Testis (tissue), 5 donors: ENCODE data around the gene USP19. TPM values are rescaled to one million over a fixed set of nuclear protein-coding genes. Genes with fewer than 3 reads are reported as not detected.

Source experiments
- DNase-seq: peaks from one replicate; pipeline ENCODE4 v3.0.0-alpha.2; 2019
- H3K27ac ChIP-seq, 2 donors: fragments of 200-600 bp; sonication (generic); one replicate each; pipeline ENCODE4 v1.5.1; 2019
- H3K27me3 ChIP-seq: fragments of 200-600 bp; sonication (generic); one replicate; pipeline ENCODE4 v1.5.1; 2019
- H3K36me3 ChIP-seq: fragments of 200-600 bp; sonication (generic); one replicate; pipeline ENCODE4 v1.5.1; 2017; ENCODE audit warnings: low read depth; ENCODE audit errors: missing control alignments
- H3K4me1 ChIP-seq: fragments of 200-600 bp; sonication (generic); one replicate; pipeline ENCODE4 v1.5.1; 2019
- H3K4me3 ChIP-seq, 2 donors: fragments of 200-600 bp; sonication (generic); one replicate each; pipeline ENCODE4 v1.5.1; 2017 to 2019
- H3K9me3 ChIP-seq: fragments of 200-600 bp; sonication (generic); one replicate; pipeline ENCODE4 v1.5.1; 2017
- CTCF ChIP-seq, 3 experiments: fragments of 450-650 bp in 2 of 3; fragments of 200-600 bp in 1 of 3; sonication (generic) in 1 of 3; IDR thresholded peaks; one replicate each; pipeline ENCODE4 v1.5.1; 2016 to 2019; ENCODE audit warnings: antibody characterized with exemption in 3 of 3, mild to moderate bottlenecking in 2 of 3, moderate library complexity in 1 of 3
- POLR2A ChIP-seq: fragments of 450-650 bp; IDR thresholded peaks from one replicate; pipeline ENCODE4 v1.6.1; 2017; ENCODE audit warnings: antibody characterized with exemption, mild to moderate bottlenecking, moderate library complexity
- WGBS, 2 donors: methylation state at CpG; one replicate each; pipeline ENCODE4 v1.1.5; 2018; 5-methylcytosine and 5-hydroxymethylcytosine counted together
- intact Hi-C: fragments of 100-400 bp; cut with DNase I; formaldehyde crosslinking; loops from one replicate; pipeline ENCODE4 v1.15.1; 2023; ENCODE audit warnings: low total_unique reads
- long read RNA-seq, 2 donors: transcript quantifications; one replicate each; lab custom pipeline, GENCODE V29; 2026
- polyA plus RNA-seq: library from polyadenylated mRNA; stranded (reverse); fragments of 350-450 nt; fragmentation: Illumina TruSeq; extraction: RNeasy Lipid Tissue Mini Kit (QIAGEN cat#74804); gene quantifications from one replicate; pipeline ENCODE4 v1.2.3, GENCODE V29; 2014; ENCODE audit warnings: low read depth, low replicate concordance; ENCODE audit not compliant: insufficient read depth
- total RNA-seq, 2 donors: library from RNA; depleted of rRNA; stranded (reverse); fragments of >200 nt; gene quantifications; one replicate each; pipeline ENCODE4 v1.2.3, GENCODE V29; 2016

Gene USP19
- total RNA-seq (100 to 1,000 TPM in 1 of 2 donors, 10 to 100 TPM in 1; 82.7 to 102 TPM), polyA plus RNA-seq (77.2 TPM)
- long read RNA-seq, donor 1, result 0 reads
- long read RNA-seq, donor 2, full-length matches to known transcripts, result 1 of 1 reads
- long read RNA-seq, donor 2, partial matches to known transcripts, result 0 of 1 reads
- long read RNA-seq, donor 2, other reads (novel, unspliced or antisense), result 0 of 1 reads

- Histone ChIP-seq H3K4me1 (peaks cover 20% of the 10 kb centered on the region), H3K4me3 (peak within 1 kb of the TSS; percentile 74 to 96), H3K27ac (peak within 1 kb of the TSS; percentile 89 to 90), H3K36me3 (no peaks in the 10 kb centered on the region), H3K27me3 (no peaks in the 10 kb centered on the region), H3K9me3 (no peaks in the 10 kb centered on the region)
- TF ChIP-seq POLR2A, result peak; percentile 17
- TF ChIP-seq CTCF (IDR thresholded peaks at IDR 0.05), result no peak
- 1% methylated on average over 32 of the region's 70 CpGs; no CpG with 5 or more reads in 1 of the 2 donors for WGBS, 2 donors
- intact Hi-C loops, result no loop called here
- DNase-seq, result peak; percentile 96
These were observed at the start of gene USP19 for GRCh38 chr3:49120438-49121131. Gene USP19, minus strand, starts transcription at chr3:49120823. Its CDS starts 1,678 bp downstream, at chr3:49119145.

- WGBS, 2 donors, result 58 to 86% methylated on average over 2 to 6 of the region's 6 CpGs
- Histone ChIP-seq H3K9me3 (no peaks in the 10 kb centered on the region), H3K27me3 (no peaks in the 10 kb centered on the region), H3K27ac (no peak overlapping the region), H3K36me3 (no peaks in the 10 kb centered on the region), H3K4me1 (peaks cover 22% of the 10 kb centered on the region), H3K4me3 (no peak overlapping the region)
- TF ChIP-seq POLR2A, result no peak
- no peak for TF ChIP-seq CTCF (IDR thresholded peaks at IDR 0.05)
- DNase-seq, result no peak
- intact Hi-C loops, result no loop called here
These were observed 46.3 kb upstream of the USP19 start for GRCh38 chr3:49166752-49167556.

- Histone ChIP-seq H3K4me3 (peak within 1 kb of the TSS; percentile 91 to 94), H3K36me3 (no peaks in the 10 kb centered on the region), H3K27ac (peak within 1 kb of the TSS; percentile 83 to 91), H3K27me3 (no peaks in the 10 kb centered on the region), H3K4me1 (peaks cover 22% of the 10 kb centered on the region), H3K9me3 (no peaks in the 10 kb centered on the region)
- 3 to 15% methylated on average over 10 to 52 of the region's 69 CpGs for WGBS, 2 donors
- DNase-seq, result peak; percentile 70
- TF ChIP-seq POLR2A (no peak), CTCF (IDR thresholded peaks at IDR 0.05) (no peak)
- intact Hi-C loops, result no loop called here
These were observed 45.4 kb upstream of the USP19 start, which contains the start of gene CCDC71 for GRCh38 chr3:49165771-49166751. Gene CCDC71, minus strand, starts transcription at chr3:49166331. Its CDS starts 2,123 bp downstream, at chr3:49164208.

GRCh38 chr3:49164983-49165720 is 44.5 kb upstream of the USP19 start:
- WGBS, 2 donors, result 20% methylated on average over 6 of the region's 6 CpGs
- DNase-seq, result no peak
- intact Hi-C loops, result no loop called here
- TF ChIP-seq POLR2A, result no peak
- no peak for TF ChIP-seq CTCF (IDR thresholded peaks at IDR 0.05)
- H3K27ac ChIP-seq, result peak overlapping the region; percentile 83 to 91
- peaks cover 16% of the 10 kb centered on the region for H3K4me1 ChIP-seq
- H3K9me3 ChIP-seq, result no peaks in the 10 kb centered on the region
- no peaks in the 10 kb centered on the region for H3K27me3 ChIP-seq
- peak overlapping the region; percentile 91 to 94 for H3K4me3 ChIP-seq
- H3K36me3 ChIP-seq, result no peaks in the 10 kb centered on the region
